Keratinocyte (primary cell): ENCODE results near the gene RSL24D1. TPM values are rescaled to one million over a fixed set of nuclear protein-coding genes. Genes with fewer than 3 reads are reported as not detected.

Experiments
- DNase-seq: peaks from one replicate; pipeline ENCODE4 v3.0.0-alpha.2; 2011; ENCODE audit warnings: low read depth, missing footprints, low spot score
- FAIRE-seq: peaks from 2 replicates; lab custom pipeline; 2011; peaks lifted over from hg19 to GRCh38; lab: Jason Lieb, UNC
- H2AFZ ChIP-seq: 2 replicates; pipeline ENCODE4 v1.6.0; 2012; ENCODE audit warnings: low read length, control low read depth, inconsistent platforms; ENCODE audit not compliant: control insufficient read depth
- H3K27ac ChIP-seq: 2 replicates; pipeline ENCODE4 v1.5.1; 2011; ENCODE audit warnings: low read length; ENCODE audit not compliant: control insufficient read depth, insufficient read depth
- H3K27me3 ChIP-seq: 3 replicates; pipeline ENCODE4 v1.6.0; 2011; ENCODE audit warnings: low read length; ENCODE audit not compliant: control insufficient read depth, insufficient read depth; ENCODE audit errors: extremely low read depth
- H3K36me3 ChIP-seq, 2 experiments: 2 replicates in 1 of 2; 3 replicates in 1 of 2; pipeline ENCODE4 v1.5.1; 2011; ENCODE audit warnings: low read length in 2 of 2, mild to moderate bottlenecking in 1 of 2; ENCODE audit not compliant: control insufficient read depth in 2 of 2, insufficient read depth in 2 of 2; ENCODE audit errors: extremely low read depth in 1 of 2
- H3K4me1 ChIP-seq: 3 replicates; pipeline ENCODE4 v1.5.1; 2011; ENCODE audit warnings: low read length; ENCODE audit not compliant: control insufficient read depth, insufficient read depth; ENCODE audit errors: extremely low read depth
- H3K4me2 ChIP-seq: 3 replicates; pipeline ENCODE4 v1.6.0; 2011; ENCODE audit warnings: low read depth, low read length; ENCODE audit not compliant: control insufficient read depth, insufficient read depth; ENCODE audit errors: extremely low read depth
- H3K4me3 ChIP-seq, 3 experiments: fragments of 200-600 bp in 1 of 3; sonication (generic) in 1 of 3; 2 replicates in 2 of 3; 3 replicates in 1 of 3; pipeline ENCODE4 v1.5.1; 2011 to 2016; ENCODE audit warnings: low read length in 3 of 3, mild to moderate bottlenecking in 3 of 3, control low read depth in 2 of 3, inconsistent platforms in 1 of 3, low read depth in 1 of 3, mixed read lengths in 1 of 3, mixed run types in 1 of 3, moderate library complexity in 1 of 3; ENCODE audit not compliant: control insufficient read depth in 2 of 3, insufficient read depth in 2 of 3; ENCODE audit errors: extremely low read depth in 1 of 3
- H3K79me2 ChIP-seq: 2 replicates; pipeline ENCODE4 v1.6.0; 2012; ENCODE audit warnings: low read length; ENCODE audit not compliant: control insufficient read depth, insufficient read depth
- H3K9ac ChIP-seq: 3 replicates; pipeline ENCODE4 v1.6.0; 2011; ENCODE audit warnings: low read length; ENCODE audit not compliant: control insufficient read depth, insufficient read depth; ENCODE audit errors: extremely low read depth
- H3K9me1 ChIP-seq: 3 replicates; pipeline ENCODE4 v1.6.0; 2011; ENCODE audit warnings: low read length; ENCODE audit not compliant: control insufficient read depth, insufficient read depth; ENCODE audit errors: extremely low read depth
- H3K9me3 ChIP-seq: 2 replicates; pipeline ENCODE4 v1.5.1; 2012; ENCODE audit warnings: low read depth, low read length; ENCODE audit not compliant: control insufficient read depth
- H4K20me1 ChIP-seq: 3 replicates; pipeline ENCODE4 v1.6.0; 2011; ENCODE audit warnings: low read length; ENCODE audit not compliant: control insufficient read depth, insufficient read depth; ENCODE audit errors: extremely low read depth
- CTCF ChIP-seq, 3 experiments: IDR thresholded peaks in 1 of 3; conservative IDR thresholded peaks in 1 of 3; optimal IDR thresholded peaks in 1 of 3; 2 replicates in 2 of 3; 3 replicates in 1 of 3; pipeline versions ENCODE3 to v1.5.1; 2011; ENCODE audit warnings: low read length in 3 of 3, mild to moderate bottlenecking in 3 of 3, moderate library complexity in 2 of 3, control low read depth in 1 of 3, inconsistent platforms in 1 of 3; ENCODE audit not compliant: insufficient read depth in 2 of 3; ENCODE audit errors: extremely low read depth in 1 of 3
- EZH2 ChIP-seq: IDR thresholded peaks from one replicate; pipeline ENCODE4 v1.6.1; 2012; ENCODE audit warnings: inconsistent platforms, mild to moderate bottlenecking, low read length, moderate library complexity
- dilution Hi-C: fragments of 300-500 bp; cut with MboI; formaldehyde crosslinking; loops from one replicate; pipeline ENCODE4 v1.7.0; 2020; ENCODE audit warnings: low sequenced_read_pairs; ENCODE audit not compliant: extremely low pct_ligation_motif_present
- polyA plus RNA-seq, 5 experiments: library from polyadenylated mRNA; depleted of rRNA in 3 of 5; stranded (reverse) in 3 of 5; stranded (forward) in 1 of 5; unstranded in 1 of 5; fragments of >200 nt; gene quantifications; 1 replicate in 1 of 5; 2 replicates in 3 of 5; 3 replicates in 1 of 5; pipeline versions ENCODE4 v1.2.1 to v1.2.3, GENCODE V29; 2011 to 2012; ENCODE audit warnings: missing spikeins in 2 of 5, low read depth in 1 of 5, low replicate concordance in 1 of 5

Gene RSL24D1
- polyA plus RNA-seq, 1 donor (not counting 4 experiments of a cell fraction or from before 2014, with no cell fraction given): 99.9 TPM

- Histone ChIP-seq H3K27ac (no peak overlapping the region), H3K36me3 (no peaks in the 10 kb centered on the region), H3K9me1 (no peaks in the 10 kb centered on the region), H2AFZ (no peak overlapping the region), H3K4me2 (no peak overlapping the region), H3K79me2 (no peaks in the 10 kb centered on the region), H3K4me1 (peaks cover 4% of the 10 kb centered on the region), H3K27me3 (no peaks in the 10 kb centered on the region), H3K9me3 (no peaks in the 10 kb centered on the region), H3K9ac (no peak overlapping the region), H3K4me3 (no peak overlapping the region), H4K20me1 (no peaks in the 10 kb centered on the region)
- DNase-seq (no peak), FAIRE-seq (no peak)
- dilution Hi-C loops: no loop called here
- TF ChIP-seq CTCF (optimal IDR thresholded peaks at IDR 0.05 in 1 of 3, IDR thresholded peaks at IDR 0.05 in 1 of 3, conservative IDR thresholded peaks at IDR 0.05 in 1 of 3; ENCODE audit: extremely low read depth in 1 of 3, insufficient read depth in 2 of 3, low read length in 3 of 3): no peak
- TF ChIP-seq EZH2: no peak
These were observed 37.5 kb upstream of the RSL24D1 start for GRCh38 chr15:55234104-55234799.

GRCh38 chr15:55231455-55231854 lies 34.7 kb upstream of the RSL24D1 start:
- no peak for FAIRE-seq
- Histone ChIP-seq H3K4me1 (peaks cover 4% of the 10 kb centered on the region), H3K79me2 (no peaks in the 10 kb centered on the region), H3K9me3 (no peaks in the 10 kb centered on the region), H3K27me3 (no peaks in the 10 kb centered on the region), H3K4me3 (no peak overlapping the region), H3K9me1 (no peaks in the 10 kb centered on the region), H3K27ac (no peak overlapping the region), H3K9ac (no peak overlapping the region), H2AFZ (no peak overlapping the region), H4K20me1 (no peaks in the 10 kb centered on the region), H3K36me3 (no peaks in the 10 kb centered on the region), H3K4me2 (no peak overlapping the region)
- DNase-seq: no peak
- dilution Hi-C loops: no loop called here
- TF ChIP-seq EZH2 (no peak), CTCF (optimal IDR thresholded peaks at IDR 0.05 in 1 of 3, IDR thresholded peaks at IDR 0.05 in 1 of 3, conservative IDR thresholded peaks at IDR 0.05 in 1 of 3; ENCODE audit: extremely low read depth in 1 of 3, insufficient read depth in 2 of 3, low read length in 3 of 3) (no peak)
